HCT116 (cell line): Measurements from ENCODE around the gene EML3. TPM values are rescaled to one million over a fixed set of nuclear protein-coding genes. Genes with fewer than 3 reads are reported as not detected.
A peak's percentile ranks its signal among the peaks of the same experiment; 100 is the strongest.

Source experiments
- ATAC-seq: fragments of 200-7000 bp; cut with Tn5 transposase; 2 replicates; pipeline ENCODE4 v1.9.1; 2020; ENCODE audit warnings: mild to moderate bottlenecking, moderate library complexity
- BruUV-seq: library from RNA; stranded (reverse); fragments of 400-500 nt; replicated peaks from 2 replicates; lab custom pipeline; 2021; lab: Mats Ljungman, UMichigan
- CTCF ChIA-PET: fragments of 300-600 bp; sonication (Branson Sonifier 250); formaldehyde crosslinking; loops from one replicate; lab custom pipeline; 2021; ENCODE audit warnings: antibody characterized with exemption; lab: Charles Lee
- POLR2A ChIA-PET: fragments of 300-600, 350-600 bp; sonication (Branson Sonifier 250); formaldehyde crosslinking; loops from one replicate; lab custom pipeline; 2021; ENCODE audit warnings: antibody characterized with exemption; lab: Charles Lee
- RAD21 ChIA-PET, 2 experiments: fragments of 300-600 bp; sonication (Branson Sonifier 250); formaldehyde crosslinking; loops; one replicate each; lab custom pipeline; 2023; ENCODE audit warnings: low total read pairs in 2 of 2; ENCODE audit not compliant: uncharacterized antibody in 2 of 2, unreplicated experiment in 2 of 2, low non-redundant PET in 1 of 2; lab: Charles Lee
- DNase-seq: peaks from one replicate; pipeline ENCODE4 v3.0.0-alpha.2; 2010; ENCODE audit warnings: low read depth, low spot score
- H2AFZ ChIP-seq: fragments of 200-600 bp; shearing (Covaris generic), sonication (generic); 2 replicates; pipeline ENCODE4 v1.6.1; 2017; ENCODE audit warnings: low read depth, mixed run types, mixed read lengths, antibody characterized with exemption, low read length; ENCODE audit not compliant: poor library complexity, severe bottlenecking
- H3K27ac ChIP-seq: 2 replicates; pipeline ENCODE4 v1.5.1; 2012; ENCODE audit warnings: low read depth, low read length
- H3K27me3 ChIP-seq: fragments of 200-600 bp; sonication (generic); 2 replicates; pipeline ENCODE4 v1.6.1; 2016; ENCODE audit warnings: mixed run types, low read length, mixed read lengths; ENCODE audit not compliant: insufficient read depth
- H3K36me3 ChIP-seq, 2 experiments: fragments of 200-500 bp in 1 of 2; fragments of 200-600 bp in 1 of 2; sonication (Bioruptor generic) in 1 of 2; sonication (generic) in 1 of 2; 2 replicates each; pipeline versions ENCODE4 v1.5.1 to v1.6.1; 2014 to 2016; ENCODE audit warnings: low read length in 2 of 2, inconsistent platforms in 1 of 2, mixed read lengths in 1 of 2, mixed run types in 1 of 2; ENCODE audit not compliant: insufficient read depth in 2 of 2, control insufficient read depth in 1 of 2
- H3K4me1 ChIP-seq, 2 experiments: fragments of 200-600 bp in 1 of 2; sonication (generic) in 1 of 2; 2 replicates each; pipeline versions ENCODE4 v1.5.1 to v1.6.1; 2012 to 2017; ENCODE audit warnings: low read length in 2 of 2, inconsistent platforms in 1 of 2, mild to moderate bottlenecking in 1 of 2, mixed read lengths in 1 of 2, mixed run types in 1 of 2, moderate library complexity in 1 of 2; ENCODE audit not compliant: insufficient read depth in 2 of 2, control insufficient read depth in 1 of 2
- H3K4me2 ChIP-seq: fragments of 200-600 bp; sonication (generic); 2 replicates; pipeline ENCODE4 v1.6.1; 2017; ENCODE audit warnings: mixed run types, low read length, mixed read lengths
- H3K4me3 ChIP-seq, 2 experiments: fragments of 200-600 bp in 1 of 2; sonication (generic) in 1 of 2; replicated peaks in 1 of 2; 2 replicates each; pipeline ENCODE4 v1.5.1; 2011 to 2016; ENCODE audit warnings: low read length in 2 of 2, control low read depth in 1 of 2, low read depth in 1 of 2, mild to moderate bottlenecking in 1 of 2, mixed read lengths in 1 of 2, mixed run types in 1 of 2
- H3K79me2 ChIP-seq: fragments of 200-600 bp; sonication (generic); 2 replicates; pipeline ENCODE4 v1.6.1; 2017; ENCODE audit warnings: mild to moderate bottlenecking, mixed run types, low read length, moderate library complexity, mixed read lengths; ENCODE audit not compliant: insufficient read depth
- H3K9ac ChIP-seq: fragments of 200-600 bp; sonication (generic); 2 replicates; pipeline ENCODE4 v1.6.1; 2016; ENCODE audit warnings: low read length, mixed read lengths
- H3K9me2 ChIP-seq: fragments of 200-600 bp; sonication (generic), shearing (Covaris generic); 2 replicates; pipeline ENCODE4 v1.6.1; 2017; ENCODE audit warnings: mixed run types, mild to moderate bottlenecking, moderate library complexity; ENCODE audit not compliant: insufficient read depth
- H3K9me3 ChIP-seq, 2 experiments: fragments of 200-500 bp in 1 of 2; fragments of 200-600 bp in 1 of 2; sonication (Bioruptor generic) in 1 of 2; sonication (generic) in 1 of 2; 2 replicates each; pipeline ENCODE4 v1.6.1; 2014 to 2017; ENCODE audit warnings: low read length in 2 of 2, mixed read lengths in 2 of 2, inconsistent platforms in 1 of 2, low read depth in 1 of 2, mild to moderate bottlenecking in 1 of 2, mixed run types in 1 of 2, moderate library complexity in 1 of 2; ENCODE audit not compliant: control insufficient read depth in 1 of 2, insufficient read depth in 1 of 2
- H4K20me1 ChIP-seq: fragments of 200-600 bp; sonication (generic), shearing (Covaris generic); 2 replicates; pipeline ENCODE4 v1.6.1; 2017; ENCODE audit warnings: mixed run types, mild to moderate bottlenecking, moderate library complexity; ENCODE audit not compliant: insufficient read depth
- CBX3 ChIP-seq: IDR thresholded peaks from 2 replicates; pipeline ENCODE4 v1.6.1; 2012; ENCODE audit warnings: low read depth
- CEBPB ChIP-seq: IDR thresholded peaks from 2 replicates; pipeline ENCODE4 v1.6.1; 2012; ENCODE audit warnings: low read depth
- EGR1 ChIP-seq: IDR thresholded peaks from 2 replicates; pipeline ENCODE4 v1.6.1; 2012; ENCODE audit warnings: low read depth
- ELF1 ChIP-seq: IDR thresholded peaks from 2 replicates; pipeline ENCODE4 v1.6.1; 2012; ENCODE audit warnings: low read depth, borderline replicate concordance
- EZH2 ChIP-seq: fragments of 200-600 bp; sonication (generic); IDR thresholded peaks from 2 replicates; pipeline ENCODE4 v1.6.1; 2017; ENCODE audit warnings: antibody characterized with exemption, mixed run types
- EZH2phosphoT487 ChIP-seq: fragments of 200-600 bp; IDR thresholded peaks from 2 replicates; pipeline ENCODE4 v1.6.1; 2018; ENCODE audit warnings: antibody characterized with exemption, borderline replicate concordance
- FOSL1 ChIP-seq: IDR thresholded peaks from 2 replicates; pipeline ENCODE4 v1.6.1; 2012; ENCODE audit warnings: low read depth
- MAX ChIP-seq: IDR thresholded peaks from 2 replicates; pipeline ENCODE4 v1.6.1; 2012
- RAD21 ChIP-seq: IDR thresholded peaks from 2 replicates; pipeline ENCODE4 v1.6.1; 2012; ENCODE audit warnings: low read depth, mild to moderate bottlenecking
- SP1 ChIP-seq: IDR thresholded peaks from 2 replicates; pipeline ENCODE4 v1.6.1; 2012; ENCODE audit warnings: low read depth
- SRF ChIP-seq: IDR thresholded peaks from 2 replicates; pipeline ENCODE4 v1.6.1; 2012; ENCODE audit warnings: low read depth
- TCF7L2 ChIP-seq: IDR thresholded peaks from 2 replicates; pipeline ENCODE4 v1.7.0; 2011; ENCODE audit warnings: borderline replicate concordance, inconsistent platforms; ENCODE audit not compliant: insufficient read depth, insufficient read length; ENCODE audit errors: extremely low read depth
- YY1 ChIP-seq: IDR thresholded peaks from 2 replicates; pipeline ENCODE4 v1.6.1; 2011; ENCODE audit warnings: low read length, low read depth, moderate library complexity, mild to moderate bottlenecking; ENCODE audit not compliant: insufficient replicate concordance; ENCODE audit errors: extremely low read depth
- ZFX ChIP-seq: fragments of 450-650 bp; IDR thresholded peaks from 2 replicates; pipeline ENCODE4 v1.6.1; 2017
- ZNF274 ChIP-seq: fragments of 200-500 bp; sonication (Bioruptor generic); IDR thresholded peaks from 2 replicates; pipeline ENCODE4 v1.6.1; 2014; ENCODE audit warnings: mild to moderate bottlenecking, low read depth, low read length, inconsistent platforms
- intact Hi-C: fragments of 100-400 bp; cut with micrococcal nuclease; formaldehyde crosslinking; loops from 2 replicates; pipeline ENCODE4 v1.10.0; 2022
- total RNA-seq: library from RNA; stranded (reverse); gene quantifications from one replicate; pipeline ENCODE4 v1.2.1, GENCODE V29; 2021; ENCODE audit not compliant: unreplicated experiment
- TF ChIP-seq, protein P1 (sequence below): IDR thresholded peaks from 2 replicates; pipeline ENCODE4 v1.6.1; 2012

The EML3 gene
- total RNA-seq, 1 experiment from 2014 or later, result 124 TPM

GRCh38 chr11:62566247-62566646 is 46.3 kb downstream of the EML3 start:
- no peaks in the 10 kb centered on the region for H3K27me3 ChIP-seq
- TF ChIP-seq EZH2 (no peak), EZH2phosphoT487 (no peak), CBX3 (no peak), ELF1 (no peak), ZNF274 (no peak), MAX (no peak), RAD21 (no peak)
- TF ChIP-seq, all 23 proteins: peak for 0
- BruUV-seq, result no TSS peak
- ATAC-seq (no peak), DNase-seq (no peak)
- POLR2A ChIA-PET, result interaction anchor here (1.0 to 2.0 kb wide), 4 partner anchors 8 to 25 kb away, joined by 3 to 11 read pairs (median 4); partner anchors contain the start of genes AHNAK, EEF1G and TUT1
- Histone ChIP-seq H3K4me2 (no peak overlapping the region), H3K9ac (no peak overlapping the region), H3K79me2 (peaks cover 99% of the 10 kb centered on the region), H4K20me1 (peaks cover 31% of the 10 kb centered on the region; the same call in 1 of the 2 replicates), H3K36me3 (peaks cover 56 to 79% of the 10 kb centered on the region in 2 experiments), H3K9me2 (no peaks in the 10 kb centered on the region), H3K9me3 (no peaks in the 10 kb centered on the region), H3K4me3 (no peak overlapping the region), H3K4me1 (peaks cover 24 to 57% of the 10 kb centered on the region in 2 experiments), H2AFZ (no peak overlapping the region), H3K27ac (0 out of 2 replicates have a peak overlapping the region, but pooled peaks have one; percentile 22)
- CTCF ChIA-PET, result interaction anchor here (0.9 kb wide), 1 partner anchor 142 kb away, joined by 3 read pairs; no protein-coding TSS in a partner anchor
- RAD21 ChIA-PET, result no interaction called here
- intact Hi-C loops, result no loop called here

DNA sequence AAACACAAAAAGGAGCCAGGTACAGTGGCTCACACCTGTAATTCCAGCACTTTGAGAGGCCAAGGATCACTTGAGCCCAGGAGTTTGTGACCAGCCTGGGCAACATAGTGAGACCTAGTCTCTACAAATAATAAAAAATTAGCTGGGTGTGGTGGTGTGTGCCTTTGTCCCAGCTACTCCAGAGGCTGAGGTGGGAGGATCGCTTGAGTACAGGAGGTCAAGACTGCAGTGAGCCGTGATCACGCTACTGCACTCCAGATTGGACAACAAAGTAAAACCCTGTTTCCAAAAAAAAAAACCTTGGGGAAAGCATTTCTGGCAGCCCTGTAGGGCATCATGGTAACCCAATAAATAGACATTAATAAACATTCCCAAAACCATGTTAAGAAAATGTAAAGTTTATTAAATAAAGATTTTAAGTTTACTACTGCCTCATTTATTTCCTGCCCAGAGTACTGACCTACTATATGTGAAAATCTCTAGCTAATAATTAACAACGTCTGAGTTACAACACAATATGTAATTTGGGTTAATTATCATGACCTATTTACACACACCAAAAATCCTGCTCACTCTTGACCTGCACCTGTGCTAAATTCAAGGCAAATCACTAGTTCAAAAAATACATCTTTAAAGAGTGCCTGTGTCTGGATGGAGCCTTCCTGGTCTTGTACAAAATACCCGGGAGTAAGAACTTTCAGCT is 47.3 kb downstream of the EML3 start:
- POLR2A ChIA-PET, result interaction anchor here (1.0 to 2.0 kb wide), 3 partner anchors 9 to 19 kb away, joined by 3 to 11 read pairs (median 4); partner anchors contain the start of genes AHNAK and EEF1G
- H3K9me3 ChIP-seq, result no peaks in the 10 kb centered on the region
- H3K9ac ChIP-seq, result no peak overlapping the region
- H3K36me3 ChIP-seq, result peaks cover 50 to 70% of the 10 kb centered on the region in 2 experiments
- no peak overlapping the region for H2AFZ ChIP-seq
- no peaks in the 10 kb centered on the region for H3K9me2 ChIP-seq
- no peak for TF ChIP-seq TCF7L2
- no peak for TF ChIP-seq CEBPB
- no peak for TF ChIP-seq EGR1
- no peak for TF ChIP-seq EZH2phosphoT487
- TF ChIP-seq YY1, result no peak
- no peak for TF ChIP-seq SP1
- TF ChIP-seq MAX, result no peak
- TF ChIP-seq, protein P1, sequence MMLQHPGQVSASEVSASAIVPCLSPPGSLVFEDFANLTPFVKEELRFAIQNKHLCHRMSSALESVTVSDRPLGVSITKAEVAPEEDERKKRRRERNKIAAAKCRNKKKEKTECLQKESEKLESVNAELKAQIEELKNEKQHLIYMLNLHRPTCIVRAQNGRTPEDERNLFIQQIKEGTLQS, result no peak
- TF ChIP-seq ZFX, result no peak
- no peak for TF ChIP-seq FOSL1
- TF ChIP-seq EZH2, result no peak
- TF ChIP-seq SRF, result no peak
- TF ChIP-seq, all 23 proteins: peak for 0
- Histone ChIP-seq H3K79me2 (peaks cover 97% of the 10 kb centered on the region), H3K27ac (no peak overlapping the region), H3K4me2 (no peak overlapping the region), H4K20me1 (peaks cover 31% of the 10 kb centered on the region; the same call in 1 of the 2 replicates), H3K4me1 (peaks cover 33 to 65% of the 10 kb centered on the region in 2 experiments), H3K4me3 (no peak overlapping the region), H3K27me3 (no peaks in the 10 kb centered on the region)
- DNase-seq (no peak), ATAC-seq (no peak)
- intact Hi-C loops, result no loop called here
- CTCF ChIA-PET, result interaction anchor here (0.9 kb wide), 1 partner anchor 141 kb away, joined by 3 read pairs; no protein-coding TSS in a partner anchor
- RAD21 ChIA-PET, result interaction anchor here in 1 of 2 experiments (1.4 kb wide), 1 partner anchor 140 kb away, joined by 3 read pairs; no protein-coding TSS in a partner anchor
- BruUV-seq, result no TSS peak
